GM12864 (cell line): ENCODE measurements around the gene SHANK2.
A peak's percentile ranks its signal among the peaks of the same experiment; 100 is the strongest.

Experiments used
- DNase-seq: peaks from one replicate; pipeline ENCODE4 v3.0.0-alpha.2; 2011; ENCODE audit warnings: low read depth
- H3K4me3 ChIP-seq: 2 replicates; pipeline ENCODE4 v1.5.1; 2011; ENCODE audit warnings: mild to moderate bottlenecking, low read depth, low read length, control low read depth
- TF ChIP-seq, protein P1 (sequence below): IDR thresholded peaks from 2 replicates; pipeline ENCODE4 v1.5.1; 2011; ENCODE audit warnings: low read depth, mild to moderate bottlenecking, moderate library complexity, low read length, control low read depth, inconsistent platforms; ENCODE audit errors: missing control alignments

Gene SHANK2

DNA sequence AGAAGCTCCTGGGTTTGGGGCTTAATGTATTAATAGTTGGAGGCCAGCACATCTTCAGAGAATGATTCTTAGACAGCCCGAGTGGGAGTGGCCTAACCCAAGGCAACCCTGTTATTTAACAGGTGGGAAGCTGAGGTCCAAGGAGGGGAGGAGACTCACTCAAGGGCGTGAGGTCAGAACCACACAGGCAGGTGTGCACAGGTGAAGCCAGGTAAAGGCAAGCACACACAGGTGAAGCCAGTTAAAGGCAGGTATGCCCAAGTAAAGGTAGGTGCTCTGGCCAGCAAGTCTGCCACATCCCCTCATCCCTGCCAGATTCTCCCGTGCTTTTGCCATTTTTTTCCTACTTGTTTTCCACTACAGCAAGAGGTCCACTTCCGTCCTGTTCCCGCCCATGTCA, 2.9 kb upstream of the SHANK2 start:
- no peak for DNase-seq
- no peak overlapping the region for H3K4me3 ChIP-seq
- TF ChIP-seq, protein P1, sequence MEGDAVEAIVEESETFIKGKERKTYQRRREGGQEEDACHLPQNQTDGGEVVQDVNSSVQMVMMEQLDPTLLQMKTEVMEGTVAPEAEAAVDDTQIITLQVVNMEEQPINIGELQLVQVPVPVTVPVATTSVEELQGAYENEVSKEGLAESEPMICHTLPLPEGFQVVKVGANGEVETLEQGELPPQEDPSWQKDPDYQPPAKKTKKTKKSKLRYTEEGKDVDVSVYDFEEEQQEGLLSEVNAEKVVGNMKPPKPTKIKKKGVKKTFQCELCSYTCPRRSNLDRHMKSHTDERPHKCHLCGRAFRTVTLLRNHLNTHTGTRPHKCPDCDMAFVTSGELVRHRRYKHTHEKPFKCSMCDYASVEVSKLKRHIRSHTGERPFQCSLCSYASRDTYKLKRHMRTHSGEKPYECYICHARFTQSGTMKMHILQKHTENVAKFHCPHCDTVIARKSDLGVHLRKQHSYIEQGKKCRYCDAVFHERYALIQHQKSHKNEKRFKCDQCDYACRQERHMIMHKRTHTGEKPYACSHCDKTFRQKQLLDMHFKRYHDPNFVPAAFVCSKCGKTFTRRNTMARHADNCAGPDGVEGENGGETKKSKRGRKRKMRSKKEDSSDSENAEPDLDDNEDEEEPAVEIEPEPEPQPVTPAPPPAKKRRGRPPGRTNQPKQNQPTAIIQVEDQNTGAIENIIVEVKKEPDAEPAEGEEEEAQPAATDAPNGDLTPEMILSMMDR, result no peak

DNA sequence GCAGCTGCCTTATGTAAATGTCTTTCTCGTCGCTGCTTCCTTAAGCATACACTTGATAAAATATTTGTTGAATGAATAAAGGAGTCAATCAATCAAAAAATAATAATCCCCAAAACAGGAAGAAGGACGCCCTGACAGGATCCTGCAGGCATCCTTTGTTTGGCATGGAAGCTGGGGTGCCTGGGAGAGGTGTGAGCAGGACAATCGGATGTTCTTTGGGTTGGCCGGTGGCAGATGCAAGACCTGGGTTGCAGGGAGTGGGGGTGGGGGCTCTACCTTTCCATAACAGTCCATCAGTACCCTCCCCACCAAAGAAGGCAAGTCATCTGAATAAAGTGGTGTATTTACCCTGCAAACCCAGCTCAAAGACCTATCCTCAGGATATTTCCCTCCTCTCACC, 1.4 kb upstream of the SHANK2 start:
- DNase-seq, result no peak
- TF ChIP-seq, protein P1, result no peak
- no peak overlapping the region for H3K4me3 ChIP-seq

DNA sequence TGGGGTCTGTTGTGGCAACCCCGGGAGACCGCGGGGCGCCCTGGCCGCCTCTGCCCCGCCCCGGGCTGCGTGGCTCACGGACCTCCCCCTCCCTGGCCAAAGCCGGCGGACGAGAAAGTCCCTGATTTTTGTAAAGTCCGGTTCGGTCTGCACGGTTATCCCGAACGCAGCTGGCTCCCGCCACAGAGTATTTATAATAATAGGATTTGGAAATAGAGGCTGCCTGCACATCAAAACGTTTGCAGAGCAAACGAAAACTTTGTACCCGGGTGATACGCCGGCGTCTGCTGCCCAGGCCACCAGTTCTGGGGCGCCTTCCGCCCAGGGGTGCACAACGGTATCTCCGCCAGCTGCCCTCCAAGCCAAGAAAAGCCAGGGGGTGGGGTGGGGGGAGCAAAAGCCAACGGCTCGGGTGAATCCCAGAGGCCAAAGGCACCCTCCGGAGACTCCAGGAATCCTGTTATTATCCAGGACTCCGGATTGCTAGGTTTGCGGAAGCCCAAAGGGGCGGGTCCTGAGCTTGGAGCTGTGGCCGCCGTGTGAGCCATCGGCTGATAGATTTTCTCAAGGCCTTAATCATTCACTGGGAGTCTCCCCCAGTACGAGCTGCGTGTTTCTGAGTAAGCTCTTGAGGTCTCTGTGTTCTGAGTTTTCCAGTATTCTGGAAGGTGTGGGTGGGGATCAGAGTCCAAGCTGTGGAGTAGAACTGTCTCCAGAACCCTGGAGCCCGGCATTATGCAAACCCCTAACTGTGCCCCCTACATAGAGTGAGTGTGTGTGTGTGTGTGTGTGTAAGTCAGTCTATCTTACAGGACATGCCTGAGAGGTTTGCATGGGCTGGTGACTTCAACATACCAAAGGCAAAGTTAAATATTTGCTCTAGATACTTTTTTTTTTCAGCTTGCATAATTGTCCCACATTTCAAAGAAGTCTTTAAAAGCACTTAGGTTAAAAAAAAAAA, 673 bp upstream of the SHANK2 start:
- H3K4me3 ChIP-seq, result no peak overlapping the region
- TF ChIP-seq, protein P1, result no peak
- DNase-seq, result no peak

DNA sequence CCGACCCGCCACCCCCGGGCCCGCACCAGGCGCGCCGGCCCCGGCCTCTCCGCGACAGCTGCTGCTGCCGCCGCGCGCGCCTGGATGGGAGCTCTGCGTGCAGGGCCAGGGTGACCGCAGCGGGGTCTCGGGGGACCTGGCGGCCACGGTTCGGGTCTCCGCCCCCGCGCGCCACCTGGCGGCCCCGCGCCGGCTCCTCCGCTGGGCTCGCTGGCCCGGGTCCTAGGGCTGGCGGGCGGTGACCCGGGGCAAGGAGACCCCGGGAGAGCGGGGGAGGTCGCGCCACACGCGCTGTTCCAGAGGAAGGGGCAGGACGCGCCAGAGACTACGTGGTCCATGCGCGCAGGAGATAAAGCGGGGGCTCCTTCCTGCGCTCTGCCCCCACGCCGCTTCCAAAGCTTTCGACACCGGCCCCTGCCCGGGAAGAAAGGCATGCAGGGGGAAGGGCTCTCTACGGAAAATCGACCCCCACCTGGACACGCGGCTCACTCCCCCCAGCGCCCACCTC, 562 bp downstream of the SHANK2 start:
- no peak for DNase-seq
- TF ChIP-seq, protein P1, result peak; percentile 32
- H3K4me3 ChIP-seq, result no peak overlapping the region

DNA sequence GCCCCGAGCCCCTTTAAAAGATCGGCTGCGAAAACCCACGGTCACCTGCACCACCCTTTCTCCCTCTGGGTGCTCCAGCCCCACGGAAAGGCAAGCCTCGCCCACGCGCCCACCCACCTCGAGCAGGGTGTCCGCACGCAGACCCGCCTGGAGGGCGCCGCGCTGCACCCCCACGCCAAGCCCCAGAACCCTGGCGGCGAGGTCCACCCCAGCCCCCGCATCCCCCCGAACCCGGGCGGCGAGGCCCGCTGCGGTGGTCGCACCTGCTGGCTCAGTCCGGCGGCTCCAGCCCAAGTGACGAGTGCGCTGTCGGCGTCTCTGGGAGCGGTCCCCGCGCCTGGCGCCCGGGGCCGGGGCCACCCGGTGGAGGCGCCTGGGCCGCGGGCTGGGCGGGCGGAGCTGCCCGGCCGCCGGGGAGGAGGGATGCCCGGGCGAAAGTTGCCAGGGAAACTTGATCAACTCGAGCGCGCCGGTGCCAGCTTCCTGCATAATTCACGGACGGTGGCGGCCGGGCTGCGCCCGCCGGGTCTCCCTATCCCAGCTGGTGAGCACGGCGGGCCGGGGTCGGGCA, 1.1 kb downstream of the SHANK2 start:
- TF ChIP-seq, protein P1, result no peak
- DNase-seq, result no peak
- no peak overlapping the region for H3K4me3 ChIP-seq

DNA sequence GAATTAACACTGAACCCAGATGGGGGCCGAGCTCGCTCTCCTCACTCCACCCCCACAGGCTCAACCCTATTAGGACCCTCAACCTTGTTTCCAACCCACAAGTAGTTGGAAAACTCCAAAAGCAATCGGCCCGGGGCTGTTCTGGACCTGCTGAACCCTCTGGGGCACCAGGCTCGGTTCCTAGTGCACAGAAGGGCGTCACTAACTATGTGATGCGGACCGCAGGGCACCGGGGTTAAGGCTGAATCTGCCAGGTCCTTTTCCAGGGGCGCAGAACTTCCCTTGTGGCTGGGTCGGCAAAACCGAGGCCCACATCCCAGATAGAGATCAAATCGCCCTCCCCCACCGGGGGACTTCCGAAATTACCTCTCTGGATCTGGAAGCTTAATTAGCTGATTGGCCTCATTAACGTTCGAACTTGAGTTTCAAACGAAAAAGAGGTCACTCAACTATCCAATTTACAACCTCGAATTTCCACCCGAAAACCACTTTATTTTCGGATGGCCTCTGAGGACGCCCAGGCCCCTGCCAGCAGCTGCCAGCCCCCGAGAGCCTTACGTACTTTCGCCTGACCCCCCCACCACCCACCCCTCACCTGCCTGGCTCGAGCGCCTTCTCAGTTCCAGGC, 1.7 kb downstream of the SHANK2 start:
- TF ChIP-seq, protein P1, result no peak
- DNase-seq, result no peak
- H3K4me3 ChIP-seq, result no peak overlapping the region
